GM12878 (cell line): ENCODE data around the gene PRKAR2B.

Experiments
- EZH2 ChIP-seq: IDR thresholded peaks from 2 replicates; pipeline ENCODE4 v1.6.1; 2012; ENCODE audit warnings: low read depth, mild to moderate bottlenecking, control low read depth, inconsistent platforms, low read length, borderline replicate concordance; ENCODE audit not compliant: control insufficient read depth
- NFIC ChIP-seq: IDR thresholded peaks from 2 replicates; pipeline ENCODE4 v1.6.1; 2012; ENCODE audit warnings: low read depth, mild to moderate bottlenecking, inconsistent platforms, low read length, moderate library complexity

DNA sequence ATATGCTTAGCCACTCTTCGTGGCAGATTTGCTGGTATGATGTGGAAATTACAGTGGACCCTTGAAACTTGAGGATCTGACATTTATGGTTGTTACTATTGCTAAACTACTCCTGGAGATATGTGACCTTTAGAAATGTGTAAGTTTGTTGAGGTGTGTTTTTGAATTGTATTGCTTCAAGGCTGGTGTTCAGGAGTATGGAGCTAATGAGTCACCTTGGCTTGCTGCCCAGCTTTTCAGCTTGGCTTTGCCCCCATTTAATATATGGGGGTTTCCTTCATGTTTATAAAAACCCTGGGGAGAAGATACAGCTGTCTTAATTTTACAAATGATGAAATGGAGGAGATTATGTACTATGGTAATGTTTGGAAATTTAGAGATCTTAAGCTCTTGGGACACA, 135.9 kb downstream of the PRKAR2B start:
- TF ChIP-seq EZH2 (no peak), NFIC (no peak)
